K562 (cell line): ENCODE data around the gene NR3C1. TPM values are rescaled to one million over a fixed set of nuclear protein-coding genes. Genes with fewer than 3 reads are reported as not detected.

Source experiments
- BRF1 ChIP-seq: IDR thresholded peaks from 3 replicates; pipeline ENCODE4 v1.6.1; 2011; ENCODE audit warnings: borderline replicate concordance, mild to moderate bottlenecking; ENCODE audit not compliant: insufficient read length; ENCODE audit errors: extremely low read depth
- ELF1 ChIP-seq: fragments of 200-800 bp; sonication (Bioruptor generic); IDR thresholded peaks from 2 replicates; pipeline ENCODE4 v1.6.1; 2016; ENCODE audit warnings: missing genetic modification characterization, missing compliant biosample characterization
- FOXK1 ChIP-seq: sonication (generic); formaldehyde crosslinking; IDR thresholded peaks from 2 replicates; pipeline ENCODE4 v1.8.0; 2022; ENCODE audit warnings: missing genetic modification reagents, mild to moderate bottlenecking, borderline replicate concordance
- MYNN ChIP-seq, 2 experiments: sonication (generic); formaldehyde crosslinking in 1 of 2; IDR thresholded peaks; 2 replicates each; pipeline versions ENCODE4 v1.5.0 to v1.6.1; 2016 to 2020; ENCODE audit warnings: antibody characterized with exemption in 1 of 2, missing genetic modification reagents in 1 of 2
- NFYB ChIP-seq: IDR thresholded peaks from 2 replicates; pipeline ENCODE4 v1.6.1; 2011; ENCODE audit warnings: mild to moderate bottlenecking, moderate library complexity; ENCODE audit not compliant: insufficient read length; ENCODE audit errors: extremely low read depth
- RFX5 ChIP-seq: IDR thresholded peaks from 2 replicates; pipeline ENCODE4 v1.6.1; 2011; ENCODE audit warnings: low read depth, mild to moderate bottlenecking, improper control_type of control experiment, low read length
- SIRT6 ChIP-seq: IDR thresholded peaks from one replicate; pipeline ENCODE4 v1.6.1; 2012; ENCODE audit warnings: low read depth, mild to moderate bottlenecking, control low read depth, inconsistent platforms, low read length, moderate library complexity
- SRF ChIP-seq, 2 experiments: fragments of 250-450, 450-650 bp in 1 of 2; sonication (Bioruptor Pico) in 1 of 2; sonication (generic) in 1 of 2; formaldehyde crosslinking; IDR thresholded peaks; 2 replicates each; pipeline versions ENCODE4 v1.5.0 to v1.5.1; 2020 to 2022; ENCODE audit warnings: mild to moderate bottlenecking in 1 of 2, missing genetic modification reagents in 1 of 2
- ZKSCAN1 ChIP-seq: fragments of 150-350 bp; IDR thresholded peaks from 2 replicates; pipeline ENCODE4 v1.6.1; 2016; ENCODE audit warnings: low read depth, low read length
- ZNF165 ChIP-seq: fragments of 250-450 bp; sonication (Bioruptor Pico); IDR thresholded peaks from 2 replicates; pipeline ENCODE4 v1.4.0; 2020; ENCODE audit warnings: borderline replicate concordance
- ZNF384 ChIP-seq: IDR thresholded peaks from 2 replicates; pipeline ENCODE4 v1.6.1; 2012; ENCODE audit warnings: low read depth, low read length, improper control_type of control experiment
- polyA plus RNA-seq, 8 experiments: library from polyadenylated mRNA; depleted of rRNA in 4 of 8; stranded (reverse) in 5 of 8; unstranded in 3 of 8; fragments of >200 nt; fragmentation: Nextera tagmentation in 2 of 8; fragmentation: Illumina TruSeq in 1 of 8; extraction: Ambion mirVana in 2 of 8; extraction: Trizol in 1 of 8; gene quantifications; 2 replicates each; pipeline versions ENCODE4 v1.2.1 to v1.2.3, GENCODE V29; 2011 to 2014; ENCODE audit warnings: inconsistent platforms in 1 of 8, missing spikeins in 1 of 8
- total RNA-seq, 7 experiments: library from RNA; depleted of rRNA in 6 of 7; stranded (reverse); fragments of >200 nt in 6 of 7; fragmentation: Illumina TruSeq in 2 of 7; extraction: Trizol in 2 of 7; gene quantifications; 2 replicates each; pipeline versions ENCODE4 v1.2.1 to v1.2.3, GENCODE V29; 2011 to 2021; ENCODE audit warnings: low replicate concordance in 1 of 7
- TF ChIP-seq, protein P1 (sequence below): fragments of 200-600 bp; sonication (generic); IDR thresholded peaks from one replicate; pipeline ENCODE4 v1.6.1; 2012; ENCODE audit warnings: mild to moderate bottlenecking, low read depth, low read length, inconsistent platforms
- TF ChIP-seq, protein P2 (sequence below): fragments of 250-450 bp; sonication (Bioruptor Pico); IDR thresholded peaks from 2 replicates; pipeline ENCODE4 v1.5.0; 2021
- TF ChIP-seq, protein P3 (sequence below): fragments of 450-650 bp; IDR thresholded peaks from 2 replicates; pipeline ENCODE4 v1.6.1; 2017; ENCODE audit warnings: mild to moderate bottlenecking, moderate library complexity

NR3C1 gene
- total and polyA plus RNA-seq, 9 of the 15 experiments (the other 6 are each of a cell fraction or from before 2014, with no cell fraction given), result 8.2 to 36.0 (median 15.0) TPM

DNA sequence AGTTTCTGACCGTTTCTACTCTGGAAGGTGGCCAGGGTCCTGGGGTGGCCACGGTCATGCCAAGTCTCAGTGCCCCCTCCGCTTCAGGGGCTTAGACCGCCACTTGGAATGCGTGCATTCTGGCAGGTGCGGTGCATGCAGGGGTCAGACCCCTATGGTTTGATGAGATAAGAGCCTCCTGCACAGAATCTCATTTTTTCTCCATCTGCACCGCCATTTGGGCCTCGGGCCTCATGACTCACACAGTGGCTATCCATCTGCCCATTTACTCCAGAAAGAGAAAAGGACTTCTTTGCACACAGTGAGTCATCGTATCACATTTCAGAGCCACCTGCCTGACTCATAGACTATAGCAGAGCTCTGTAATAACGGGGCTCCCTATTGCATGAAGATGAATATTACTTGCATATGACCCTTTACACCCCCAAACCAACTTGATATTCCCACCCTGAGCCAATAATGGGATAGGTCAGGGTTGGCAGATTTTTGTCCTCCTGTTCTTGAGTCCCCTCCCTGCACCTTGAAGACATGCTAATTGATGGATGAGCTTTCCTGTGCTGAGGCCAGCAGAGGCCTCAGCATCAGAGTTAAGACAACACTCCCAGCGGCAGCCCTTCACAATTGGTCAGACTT, 157.4 kb downstream of the NR3C1 start (continued):
- TF ChIP-seq ELF1, result no peak
- TF ChIP-seq RFX5, result no peak
- TF ChIP-seq ZNF384, result no peak
- no peak for TF ChIP-seq ZNF165
- no peak for TF ChIP-seq FOXK1
- no peak for TF ChIP-seq NFYB
- TF ChIP-seq, protein P1, sequence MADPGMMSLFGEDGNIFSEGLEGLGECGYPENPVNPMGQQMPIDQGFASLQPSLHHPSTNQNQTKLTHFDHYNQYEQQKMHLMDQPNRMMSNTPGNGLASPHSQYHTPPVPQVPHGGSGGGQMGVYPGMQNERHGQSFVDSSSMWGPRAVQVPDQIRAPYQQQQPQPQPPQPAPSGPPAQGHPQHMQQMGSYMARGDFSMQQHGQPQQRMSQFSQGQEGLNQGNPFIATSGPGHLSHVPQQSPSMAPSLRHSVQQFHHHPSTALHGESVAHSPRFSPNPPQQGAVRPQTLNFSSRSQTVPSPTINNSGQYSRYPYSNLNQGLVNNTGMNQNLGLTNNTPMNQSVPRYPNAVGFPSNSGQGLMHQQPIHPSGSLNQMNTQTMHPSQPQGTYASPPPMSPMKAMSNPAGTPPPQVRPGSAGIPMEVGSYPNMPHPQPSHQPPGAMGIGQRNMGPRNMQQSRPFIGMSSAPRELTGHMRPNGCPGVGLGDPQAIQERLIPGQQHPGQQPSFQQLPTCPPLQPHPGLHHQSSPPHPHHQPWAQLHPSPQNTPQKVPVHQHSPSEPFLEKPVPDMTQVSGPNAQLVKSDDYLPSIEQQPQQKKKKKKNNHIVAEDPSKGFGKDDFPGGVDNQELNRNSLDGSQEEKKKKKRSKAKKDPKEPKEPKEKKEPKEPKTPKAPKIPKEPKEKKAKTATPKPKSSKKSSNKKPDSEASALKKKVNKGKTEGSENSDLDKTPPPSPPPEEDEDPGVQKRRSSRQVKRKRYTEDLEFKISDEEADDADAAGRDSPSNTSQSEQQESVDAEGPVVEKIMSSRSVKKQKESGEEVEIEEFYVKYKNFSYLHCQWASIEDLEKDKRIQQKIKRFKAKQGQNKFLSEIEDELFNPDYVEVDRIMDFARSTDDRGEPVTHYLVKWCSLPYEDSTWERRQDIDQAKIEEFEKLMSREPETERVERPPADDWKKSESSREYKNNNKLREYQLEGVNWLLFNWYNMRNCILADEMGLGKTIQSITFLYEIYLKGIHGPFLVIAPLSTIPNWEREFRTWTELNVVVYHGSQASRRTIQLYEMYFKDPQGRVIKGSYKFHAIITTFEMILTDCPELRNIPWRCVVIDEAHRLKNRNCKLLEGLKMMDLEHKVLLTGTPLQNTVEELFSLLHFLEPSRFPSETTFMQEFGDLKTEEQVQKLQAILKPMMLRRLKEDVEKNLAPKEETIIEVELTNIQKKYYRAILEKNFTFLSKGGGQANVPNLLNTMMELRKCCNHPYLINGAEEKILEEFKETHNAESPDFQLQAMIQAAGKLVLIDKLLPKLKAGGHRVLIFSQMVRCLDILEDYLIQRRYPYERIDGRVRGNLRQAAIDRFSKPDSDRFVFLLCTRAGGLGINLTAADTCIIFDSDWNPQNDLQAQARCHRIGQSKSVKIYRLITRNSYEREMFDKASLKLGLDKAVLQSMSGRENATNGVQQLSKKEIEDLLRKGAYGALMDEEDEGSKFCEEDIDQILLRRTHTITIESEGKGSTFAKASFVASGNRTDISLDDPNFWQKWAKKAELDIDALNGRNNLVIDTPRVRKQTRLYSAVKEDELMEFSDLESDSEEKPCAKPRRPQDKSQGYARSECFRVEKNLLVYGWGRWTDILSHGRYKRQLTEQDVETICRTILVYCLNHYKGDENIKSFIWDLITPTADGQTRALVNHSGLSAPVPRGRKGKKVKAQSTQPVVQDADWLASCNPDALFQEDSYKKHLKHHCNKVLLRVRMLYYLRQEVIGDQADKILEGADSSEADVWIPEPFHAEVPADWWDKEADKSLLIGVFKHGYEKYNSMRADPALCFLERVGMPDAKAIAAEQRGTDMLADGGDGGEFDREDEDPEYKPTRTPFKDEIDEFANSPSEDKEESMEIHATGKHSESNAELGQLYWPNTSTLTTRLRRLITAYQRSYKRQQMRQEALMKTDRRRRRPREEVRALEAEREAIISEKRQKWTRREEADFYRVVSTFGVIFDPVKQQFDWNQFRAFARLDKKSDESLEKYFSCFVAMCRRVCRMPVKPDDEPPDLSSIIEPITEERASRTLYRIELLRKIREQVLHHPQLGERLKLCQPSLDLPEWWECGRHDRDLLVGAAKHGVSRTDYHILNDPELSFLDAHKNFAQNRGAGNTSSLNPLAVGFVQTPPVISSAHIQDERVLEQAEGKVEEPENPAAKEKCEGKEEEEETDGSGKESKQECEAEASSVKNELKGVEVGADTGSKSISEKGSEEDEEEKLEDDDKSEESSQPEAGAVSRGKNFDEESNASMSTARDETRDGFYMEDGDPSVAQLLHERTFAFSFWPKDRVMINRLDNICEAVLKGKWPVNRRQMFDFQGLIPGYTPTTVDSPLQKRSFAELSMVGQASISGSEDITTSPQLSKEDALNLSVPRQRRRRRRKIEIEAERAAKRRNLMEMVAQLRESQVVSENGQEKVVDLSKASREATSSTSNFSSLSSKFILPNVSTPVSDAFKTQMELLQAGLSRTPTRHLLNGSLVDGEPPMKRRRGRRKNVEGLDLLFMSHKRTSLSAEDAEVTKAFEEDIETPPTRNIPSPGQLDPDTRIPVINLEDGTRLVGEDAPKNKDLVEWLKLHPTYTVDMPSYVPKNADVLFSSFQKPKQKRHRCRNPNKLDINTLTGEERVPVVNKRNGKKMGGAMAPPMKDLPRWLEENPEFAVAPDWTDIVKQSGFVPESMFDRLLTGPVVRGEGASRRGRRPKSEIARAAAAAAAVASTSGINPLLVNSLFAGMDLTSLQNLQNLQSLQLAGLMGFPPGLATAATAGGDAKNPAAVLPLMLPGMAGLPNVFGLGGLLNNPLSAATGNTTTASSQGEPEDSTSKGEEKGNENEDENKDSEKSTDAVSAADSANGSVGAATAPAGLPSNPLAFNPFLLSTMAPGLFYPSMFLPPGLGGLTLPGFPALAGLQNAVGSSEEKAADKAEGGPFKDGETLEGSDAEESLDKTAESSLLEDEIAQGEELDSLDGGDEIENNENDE, result no peak
- TF ChIP-seq, protein P2, sequence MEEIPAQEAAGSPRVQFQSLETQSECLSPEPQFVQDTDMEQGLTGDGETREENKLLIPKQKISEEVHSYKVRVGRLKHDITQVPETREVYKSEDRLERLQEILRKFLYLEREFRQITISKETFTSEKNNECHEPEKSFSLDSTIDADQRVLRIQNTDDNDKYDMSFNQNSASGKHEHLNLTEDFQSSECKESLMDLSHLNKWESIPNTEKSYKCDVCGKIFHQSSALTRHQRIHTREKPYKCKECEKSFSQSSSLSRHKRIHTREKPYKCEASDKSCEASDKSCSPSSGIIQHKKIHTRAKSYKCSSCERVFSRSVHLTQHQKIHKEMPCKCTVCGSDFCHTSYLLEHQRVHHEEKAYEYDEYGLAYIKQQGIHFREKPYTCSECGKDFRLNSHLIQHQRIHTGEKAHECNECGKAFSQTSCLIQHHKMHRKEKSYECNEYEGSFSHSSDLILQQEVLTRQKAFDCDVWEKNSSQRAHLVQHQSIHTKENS (CRISPR knock-in tag), result no peak
- TF ChIP-seq, protein P3, sequence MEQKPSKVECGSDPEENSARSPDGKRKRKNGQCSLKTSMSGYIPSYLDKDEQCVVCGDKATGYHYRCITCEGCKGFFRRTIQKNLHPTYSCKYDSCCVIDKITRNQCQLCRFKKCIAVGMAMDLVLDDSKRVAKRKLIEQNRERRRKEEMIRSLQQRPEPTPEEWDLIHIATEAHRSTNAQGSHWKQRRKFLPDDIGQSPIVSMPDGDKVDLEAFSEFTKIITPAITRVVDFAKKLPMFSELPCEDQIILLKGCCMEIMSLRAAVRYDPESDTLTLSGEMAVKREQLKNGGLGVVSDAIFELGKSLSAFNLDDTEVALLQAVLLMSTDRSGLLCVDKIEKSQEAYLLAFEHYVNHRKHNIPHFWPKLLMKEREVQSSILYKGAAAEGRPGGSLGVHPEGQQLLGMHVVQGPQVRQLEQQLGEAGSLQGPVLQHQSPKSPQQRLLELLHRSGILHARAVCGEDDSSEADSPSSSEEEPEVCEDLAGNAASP, result no peak
- peak; percentile 76; the same call in 1 of the 2 replicates for TF ChIP-seq MYNN (IDR thresholded peaks at IDR 0.05)
- no peak for TF ChIP-seq MYNN (CRISPR knock-in tag; IDR thresholded peaks at IDR 0.05)
- TF ChIP-seq ZKSCAN1, result peak; percentile 81
- no peak for TF ChIP-seq SRF (CRISPR knock-in tag; IDR thresholded peaks at IDR 0.05)
- no peak for TF ChIP-seq BRF1
- TF ChIP-seq SIRT6, result no peak
